Stimulated activated CD8-positive, alpha-beta memory T cell treated with anti-CD3 and anti-CD28 coated beads, Interleukin-12 subunit alpha, Interleukin-12 subunit beta, amount 100 ng/mL, for 1 hour (primary cell): ENCODE measurements around the gene POLA1.

ENCODE experiments used
- DNase-seq: peaks from one replicate; pipeline ENCODE4 v3.0.0-alpha.2; 2020; ENCODE audit warnings: low read depth

Gene POLA1

DNA sequence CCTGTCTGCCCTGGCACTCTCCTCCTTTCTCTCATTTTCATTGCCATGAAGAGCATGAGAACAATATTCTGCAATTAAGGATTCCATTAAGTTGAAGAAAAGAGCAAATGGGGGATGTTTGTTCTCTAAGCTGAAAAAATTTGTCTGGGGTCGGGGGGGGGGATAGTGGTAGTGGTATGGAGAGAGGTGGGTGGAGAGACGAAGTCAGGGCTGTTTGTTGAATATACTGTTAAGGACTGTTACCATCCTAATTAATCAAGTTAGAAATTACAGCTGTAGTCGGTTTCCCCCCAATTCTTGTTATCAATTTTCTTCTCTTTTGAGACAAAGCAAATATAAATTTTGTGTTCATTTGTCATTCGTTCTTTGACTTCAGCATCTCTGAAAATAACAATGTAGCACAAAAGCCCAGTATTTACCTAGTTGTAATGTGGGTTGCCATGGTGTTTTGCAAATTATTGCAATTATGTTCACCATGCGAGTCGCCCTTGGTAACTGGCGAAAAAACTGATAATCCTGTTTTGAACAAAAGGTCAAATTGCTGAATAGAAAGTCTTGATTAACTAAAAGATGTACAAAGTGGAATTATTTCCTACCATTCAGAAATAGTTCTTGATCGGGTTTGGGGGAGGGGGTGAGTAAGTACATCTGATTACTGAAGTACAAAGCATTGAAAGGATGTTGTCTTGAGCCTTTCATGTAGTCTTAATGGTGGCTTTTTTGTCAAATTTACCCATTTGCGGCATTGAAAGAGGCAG, 183.0 kb downstream of the POLA1 start:
- no peak for DNase-seq

DNA sequence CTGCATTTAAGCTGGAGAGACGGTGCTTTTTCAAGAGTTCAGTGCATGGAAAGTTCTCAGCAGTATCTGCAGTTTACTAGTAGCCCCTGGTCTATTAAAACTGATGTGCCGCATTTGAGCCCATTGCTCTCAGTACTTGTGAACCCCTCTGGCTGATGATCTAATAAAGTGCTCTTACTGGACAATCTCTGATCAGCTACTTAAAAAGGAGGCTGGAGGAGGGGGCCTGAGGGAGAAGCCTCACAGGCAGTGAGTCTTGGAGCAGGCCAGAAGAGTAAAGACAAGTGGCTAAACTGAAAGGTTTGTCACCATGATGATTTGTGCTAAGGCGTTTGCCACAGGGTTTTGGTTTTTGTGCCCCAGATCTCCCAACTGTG, 183.6 kb downstream of the POLA1 start:
- no peak for DNase-seq

DNA sequence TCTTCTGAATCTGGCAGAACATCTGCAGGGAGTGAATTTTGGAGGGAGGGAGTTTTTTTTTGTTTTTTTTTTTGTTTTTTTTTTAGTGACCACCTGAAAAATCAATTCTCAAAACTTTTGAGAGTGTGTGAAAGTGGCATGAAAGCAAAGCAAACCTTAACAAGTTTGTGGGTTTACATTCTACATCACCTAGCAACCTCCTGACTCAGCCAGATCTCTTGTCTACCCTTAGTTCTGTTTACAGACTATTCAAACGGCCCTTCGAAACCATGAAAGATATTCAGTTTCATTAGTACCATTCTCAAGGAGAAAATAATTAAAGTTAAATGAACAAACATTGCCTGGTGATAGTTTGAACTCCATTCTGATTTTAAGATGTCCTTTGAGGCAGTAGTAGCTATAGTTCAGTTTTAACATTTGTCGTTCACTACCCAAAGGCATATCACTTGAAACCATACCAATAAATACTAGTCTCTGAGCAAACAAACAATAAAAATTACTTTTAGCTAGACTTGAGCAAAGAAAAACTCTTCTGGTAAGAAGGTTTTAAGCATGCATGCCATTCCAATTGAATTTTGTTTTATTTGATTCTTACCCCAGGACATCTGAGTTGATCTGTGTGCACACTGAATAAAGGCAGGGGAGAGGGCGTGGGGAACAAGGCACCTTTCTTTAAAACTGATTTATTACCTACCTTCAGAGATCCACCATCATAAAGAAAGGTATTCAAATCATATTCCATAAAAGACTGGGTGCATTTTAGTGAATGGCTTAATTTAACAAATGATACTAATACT, 184.3 kb downstream of the POLA1 start:
- DNase-seq, result no peak

DNA sequence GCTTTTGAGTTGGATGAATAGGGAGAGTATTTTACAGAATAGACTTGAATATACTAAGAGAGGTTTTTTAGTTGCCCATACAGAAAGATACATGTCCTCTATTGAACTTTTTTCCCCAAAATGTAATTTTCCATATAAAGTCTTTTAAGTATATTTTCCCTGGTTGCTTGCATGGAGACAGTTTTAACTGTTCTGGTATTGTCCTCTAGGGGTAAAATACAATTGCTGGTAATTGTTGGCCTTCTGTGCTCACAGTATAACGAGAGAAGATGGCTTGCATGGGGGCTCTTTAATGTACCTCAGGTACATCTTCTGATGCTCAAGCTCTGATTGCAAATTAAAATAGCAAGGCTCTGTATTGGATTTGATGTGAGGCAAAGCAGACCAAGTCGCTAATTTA, 186.0 kb downstream of the POLA1 start:
- DNase-seq, result no peak

DNA sequence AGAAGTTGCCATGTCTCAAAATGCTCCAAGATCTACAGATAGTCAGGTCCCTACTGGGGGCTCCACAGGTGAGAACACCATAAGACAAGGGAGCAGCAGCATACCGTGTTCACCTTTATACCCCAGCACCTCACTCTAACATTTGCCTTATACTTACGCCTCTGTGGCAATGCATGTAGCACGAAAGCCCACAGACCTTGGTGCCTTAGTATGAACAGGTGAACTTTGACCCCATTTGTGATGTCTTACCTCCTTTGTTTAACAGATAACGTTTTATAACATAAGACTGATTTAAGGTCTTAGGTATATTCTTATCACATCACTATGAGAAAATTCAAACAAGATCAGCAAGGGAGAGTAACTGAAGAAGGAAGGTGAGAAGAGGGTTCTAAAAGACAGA, 193.2 kb downstream of the POLA1 start:
- no peak for DNase-seq

DNA sequence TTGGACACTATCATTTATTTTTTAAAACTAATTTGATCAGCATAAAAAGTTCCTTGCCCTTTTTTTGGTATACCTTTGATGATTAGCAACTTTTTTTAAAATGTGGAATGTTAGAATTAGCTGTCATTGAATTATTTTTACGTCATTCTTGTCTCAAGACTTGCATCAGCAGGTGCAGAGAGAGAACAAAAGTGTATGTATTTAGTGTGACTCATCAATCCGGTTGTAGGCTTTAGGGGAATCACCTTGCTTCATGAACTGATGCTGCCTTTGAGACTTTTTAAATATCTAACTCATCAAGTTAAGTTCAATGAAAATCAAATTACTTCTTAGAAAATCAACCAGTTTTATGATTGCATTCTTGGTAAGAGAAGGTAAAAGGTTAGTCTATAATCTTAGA, 197.0 kb downstream of the POLA1 start:
- DNase-seq, result no peak

DNA sequence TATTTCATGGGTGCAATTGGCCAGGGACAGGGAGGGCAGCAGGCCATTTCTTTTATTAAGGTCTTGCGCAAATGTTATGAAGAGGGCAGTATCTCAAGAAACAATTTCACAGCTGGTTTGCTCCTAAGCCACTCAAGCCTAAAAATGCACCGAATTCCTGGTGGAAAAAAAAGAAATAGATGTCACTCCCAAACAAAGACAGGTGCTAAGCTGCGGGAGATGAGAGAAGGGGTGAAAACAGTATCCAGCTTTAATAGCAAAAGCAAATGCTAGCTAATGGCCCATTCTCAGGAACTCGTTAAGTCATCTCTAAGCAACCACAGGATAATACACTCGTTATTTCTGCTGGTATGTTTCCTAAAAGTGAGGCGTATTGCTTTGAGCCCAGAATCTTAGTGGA, 205.7 kb downstream of the POLA1 start:
- no peak for DNase-seq

DNA sequence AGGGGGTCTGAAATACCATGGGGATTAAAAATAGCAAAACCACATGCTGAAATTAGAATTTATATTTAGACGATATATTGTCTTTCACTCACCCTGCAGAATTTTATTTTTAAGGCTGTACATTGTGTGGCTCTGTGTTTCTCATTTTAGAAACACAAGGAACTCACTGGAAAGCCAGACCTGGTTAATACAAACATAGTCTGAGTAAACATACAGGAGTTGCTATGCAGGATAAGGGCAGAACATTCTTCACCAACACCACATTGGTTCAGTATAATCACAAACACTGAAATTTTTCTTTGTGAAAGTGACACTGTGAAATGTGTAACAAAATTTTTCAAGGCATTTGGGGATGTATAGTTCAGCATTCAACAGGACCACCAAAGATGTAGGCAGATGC, 206.5 kb downstream of the POLA1 start:
- no peak for DNase-seq

DNA sequence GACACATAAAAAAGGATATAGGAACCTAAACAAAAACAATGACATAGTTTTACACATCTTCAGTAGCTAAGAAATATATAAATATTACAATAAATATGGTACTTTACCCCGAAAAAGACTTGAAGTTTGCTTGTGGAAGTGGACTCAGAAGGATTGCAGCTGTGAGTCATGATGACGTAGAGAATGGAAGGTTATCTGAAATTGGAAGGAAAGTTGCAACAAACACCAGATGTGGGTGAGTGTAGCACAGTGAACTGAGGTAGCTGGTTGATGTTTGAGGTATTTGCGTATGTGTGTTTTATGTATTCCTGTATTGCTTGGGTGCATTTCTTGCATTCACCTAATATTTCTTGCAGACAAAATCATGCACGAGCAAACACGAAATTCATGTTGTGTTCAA, 209.1 kb downstream of the POLA1 start:
- no peak for DNase-seq

DNA sequence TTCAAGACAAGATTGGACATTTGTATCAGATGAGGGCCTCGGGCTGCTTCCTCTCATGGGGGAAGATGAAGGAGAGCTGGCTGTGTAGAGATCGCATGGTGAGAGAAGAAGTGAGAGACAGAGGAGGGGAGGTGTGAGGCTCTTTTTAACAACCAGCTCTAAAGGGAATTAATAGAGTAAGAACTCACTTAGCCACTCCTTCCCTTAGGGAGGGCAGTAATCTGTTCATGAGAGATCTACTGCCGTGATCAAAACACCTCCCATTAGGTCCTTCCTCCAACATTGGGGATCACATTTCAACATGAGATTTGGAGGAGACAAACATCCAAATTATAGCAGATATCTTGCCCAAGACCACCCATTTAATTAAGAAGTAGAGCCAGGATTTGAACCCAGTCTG, 225.0 kb downstream of the POLA1 start:
- DNase-seq, result no peak

DNA sequence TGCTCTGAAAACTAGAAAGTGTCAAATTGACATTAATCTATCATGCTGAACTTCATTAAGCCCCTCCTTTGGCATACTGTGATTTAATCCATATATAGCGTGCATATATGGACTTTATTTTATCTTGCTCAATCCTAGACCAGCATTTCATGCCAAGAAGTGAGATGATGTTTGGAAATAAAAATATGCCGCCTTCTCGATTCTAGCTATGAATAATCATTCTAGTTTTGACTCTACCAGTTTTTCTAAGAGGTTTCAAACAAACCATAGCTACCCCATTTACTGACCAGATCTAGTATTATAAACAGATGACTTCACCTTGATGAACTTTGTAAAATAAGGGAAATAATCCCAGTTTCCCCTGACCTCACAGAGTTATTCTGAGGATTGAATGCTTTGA, 227.1 kb downstream of the POLA1 start:
- no peak for DNase-seq

DNA sequence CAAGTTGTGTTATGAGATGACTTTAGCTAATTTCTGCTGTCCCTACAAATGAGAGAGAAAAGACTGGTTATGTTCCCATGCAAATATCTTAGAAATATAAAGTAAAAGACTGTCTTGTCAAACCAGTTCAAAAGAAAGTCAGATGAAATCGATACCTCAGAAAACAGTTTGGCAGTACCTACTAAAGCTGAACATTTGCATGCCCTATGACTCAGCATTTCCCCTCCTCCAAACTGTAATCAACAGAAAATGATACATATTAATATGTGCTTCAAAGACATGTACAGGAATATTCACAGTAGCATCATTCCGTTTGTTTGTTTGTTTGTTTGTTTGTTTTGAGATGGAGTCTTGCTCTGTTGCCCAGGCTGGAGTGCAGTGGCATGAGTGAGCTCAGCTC, 231.7 kb downstream of the POLA1 start:
- DNase-seq, result no peak

DNA sequence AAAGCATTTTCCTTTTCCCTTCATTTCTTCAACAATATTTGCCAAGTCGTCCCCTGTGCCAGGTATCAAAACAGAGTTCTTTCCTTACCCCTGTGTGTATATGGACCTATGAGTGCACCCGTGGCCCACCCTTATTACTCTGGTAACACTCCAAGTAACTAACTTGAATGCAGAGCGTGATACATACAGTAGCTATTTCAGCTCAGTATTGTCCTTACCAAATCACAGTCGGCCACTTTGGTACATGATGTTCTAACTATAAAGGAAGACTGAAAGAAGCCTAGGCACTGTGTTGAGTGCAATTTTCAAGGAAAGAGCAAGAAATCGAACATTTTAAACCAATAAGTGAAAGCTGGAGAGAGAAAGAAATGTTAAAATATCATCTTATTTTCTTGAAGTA, 233.7 kb downstream of the POLA1 start:
- no peak for DNase-seq

DNA sequence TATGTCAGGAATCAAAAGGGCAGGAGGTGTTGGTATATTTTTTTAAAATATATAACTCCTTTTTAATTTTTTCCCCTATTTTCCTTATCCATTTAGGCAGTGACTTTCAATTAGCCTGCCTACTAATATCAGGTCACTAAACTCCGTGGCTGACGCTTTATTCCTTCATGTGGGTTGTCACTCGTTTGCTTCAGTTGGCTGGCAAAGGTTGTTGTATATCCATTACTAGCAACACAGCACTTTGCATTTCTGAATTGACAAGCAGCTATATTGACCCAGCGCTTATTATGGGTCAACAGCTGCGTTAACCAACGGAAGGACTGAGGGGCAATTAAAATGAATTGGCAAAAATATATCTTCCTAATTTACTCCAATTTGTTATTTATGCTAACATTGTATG, 234.4 kb downstream of the POLA1 start:
- DNase-seq, result no peak

DNA sequence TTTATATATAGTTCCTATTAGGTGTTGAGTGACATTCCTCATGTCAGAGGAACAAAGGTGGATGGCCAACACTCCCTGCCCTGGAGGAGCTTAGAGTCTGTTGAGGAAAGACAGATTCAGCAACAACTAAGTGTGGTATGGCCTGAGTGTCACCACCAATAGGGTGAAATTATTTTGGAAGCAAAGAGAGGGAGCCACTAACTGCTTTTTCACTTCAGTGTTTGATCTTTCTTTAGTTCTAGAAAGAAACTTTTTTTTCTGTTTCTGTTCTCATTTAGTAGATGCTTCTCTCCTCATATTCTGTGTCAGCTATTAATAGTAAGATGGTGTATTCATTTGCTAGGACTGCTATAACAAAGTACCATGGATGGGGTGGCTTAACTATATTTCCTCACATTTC, 240.6 kb downstream of the POLA1 start:
- DNase-seq, result no peak

DNA sequence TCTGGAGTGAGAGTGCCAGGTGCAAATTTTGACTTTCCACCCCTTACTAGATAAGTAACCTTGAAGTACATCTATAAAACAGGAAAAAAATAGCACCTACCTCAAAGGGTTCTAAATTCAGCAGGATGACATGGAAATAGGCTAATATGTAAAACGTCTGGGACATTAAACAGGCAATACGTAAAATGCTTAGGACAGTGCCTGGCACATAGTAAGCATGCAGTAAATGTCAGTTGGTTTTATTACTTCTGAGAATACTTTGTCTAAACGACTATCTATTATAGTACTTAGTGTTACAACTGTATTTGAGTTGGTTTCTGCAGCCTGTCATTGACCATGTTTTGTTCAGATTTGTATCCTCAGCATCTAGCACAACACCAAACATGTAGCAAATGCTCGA, 251.3 kb downstream of the POLA1 start:
- no peak for DNase-seq

DNA sequence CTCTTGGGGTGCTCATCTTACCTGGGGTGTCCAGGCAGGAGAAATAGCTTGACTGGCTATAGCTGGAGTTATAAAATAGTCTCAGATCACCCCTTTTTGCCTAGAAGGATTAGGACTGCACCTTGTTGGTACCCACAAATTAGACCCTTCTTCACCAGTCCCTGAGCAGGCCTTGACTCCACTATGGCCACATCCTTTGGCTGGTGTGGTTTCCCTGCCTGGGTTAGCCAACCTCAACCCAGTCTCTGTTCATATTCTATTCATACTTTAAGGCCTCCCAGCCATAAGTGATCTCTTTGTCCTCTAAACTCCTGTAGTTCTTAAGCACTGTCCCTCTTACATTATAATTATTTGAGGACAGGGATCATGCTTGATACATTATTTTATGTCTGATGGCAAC, 252.7 kb downstream of the POLA1 start:
- DNase-seq, result no peak

DNA sequence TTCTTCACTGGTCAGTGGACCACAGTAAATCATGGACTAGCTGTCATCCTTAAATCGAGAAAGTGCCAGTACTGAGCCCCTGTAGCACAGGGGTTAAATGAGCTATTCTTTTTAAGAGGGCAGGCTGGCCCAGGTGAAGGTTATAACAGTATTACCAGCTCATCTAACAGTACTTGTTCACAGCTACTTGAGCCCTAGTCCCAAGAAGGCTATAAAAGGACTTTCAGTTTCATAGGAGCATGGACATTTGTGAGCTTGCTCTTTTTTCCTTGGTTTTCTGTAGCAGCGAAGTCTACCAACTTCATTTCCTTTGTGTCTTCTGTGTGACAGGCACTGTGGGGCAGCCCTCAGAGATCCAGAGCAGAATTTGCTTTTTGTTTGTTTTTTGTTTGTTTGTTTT, 261.0 kb downstream of the POLA1 start:
- DNase-seq, result no peak

DNA sequence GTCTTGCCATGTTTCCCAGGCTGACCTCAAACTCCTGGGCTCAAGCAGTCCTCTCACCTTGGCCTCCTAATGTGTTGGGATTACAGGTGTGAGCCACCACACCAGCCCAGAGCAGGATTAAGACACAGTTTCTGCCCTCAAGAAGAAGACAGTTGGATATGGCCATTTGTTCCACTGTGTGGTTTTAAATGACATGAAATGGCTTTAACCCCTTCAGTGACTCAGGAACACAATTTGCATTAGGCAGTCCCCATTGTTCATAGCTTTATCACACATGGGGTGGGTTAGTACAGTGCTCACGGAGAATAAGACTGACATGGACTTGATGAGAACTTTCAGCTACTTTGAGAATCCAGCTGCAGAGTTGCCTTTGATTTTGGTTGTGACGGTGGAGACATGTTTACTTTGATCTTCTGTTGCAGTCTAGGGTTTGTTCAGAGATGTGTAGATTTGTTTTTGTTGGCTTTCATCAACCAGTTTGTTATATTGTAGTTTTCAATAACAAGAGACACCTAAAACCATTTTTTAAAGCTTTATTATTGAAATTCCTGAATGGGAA, 261.7 kb downstream of the POLA1 start:
- DNase-seq, result no peak

DNA sequence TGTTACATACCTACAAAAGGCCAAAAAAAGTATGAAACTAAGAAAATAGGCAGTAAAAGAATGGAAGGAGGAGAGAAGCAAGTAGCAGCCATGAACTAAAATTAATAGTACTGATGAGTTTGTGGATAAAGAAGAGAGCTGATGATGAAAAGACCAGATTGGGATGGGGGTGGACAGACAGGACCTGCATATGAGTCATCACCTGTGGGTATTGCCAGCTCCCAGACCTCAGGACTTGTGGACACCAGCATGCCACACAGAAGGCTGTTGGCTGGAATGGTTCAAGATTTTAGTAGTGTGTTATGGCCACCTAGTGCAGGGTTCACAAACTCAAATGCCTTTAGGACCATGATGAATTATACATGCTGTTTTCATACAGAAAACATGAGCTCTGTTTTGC, 263.1 kb downstream of the POLA1 start:
- DNase-seq, result no peak

DNA sequence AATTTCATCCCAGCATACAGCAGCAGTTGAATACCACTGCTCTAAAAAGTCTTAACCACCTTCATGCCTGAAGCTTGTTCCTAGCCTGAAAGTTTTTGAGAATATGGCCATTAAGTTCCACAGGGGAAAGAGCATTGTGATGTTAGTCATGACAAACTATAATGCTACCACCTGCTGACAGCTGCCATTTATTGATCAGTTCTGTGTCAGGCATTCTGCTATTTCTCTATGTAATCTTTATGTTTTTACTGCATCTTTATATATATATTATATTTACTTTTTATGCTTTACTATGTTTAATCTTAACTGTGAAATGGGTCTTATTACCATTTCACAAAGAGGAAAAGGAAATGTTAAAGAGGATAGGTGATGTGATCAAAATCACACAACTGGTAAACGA, 268.1 kb downstream of the POLA1 start:
- DNase-seq, result no peak

DNA sequence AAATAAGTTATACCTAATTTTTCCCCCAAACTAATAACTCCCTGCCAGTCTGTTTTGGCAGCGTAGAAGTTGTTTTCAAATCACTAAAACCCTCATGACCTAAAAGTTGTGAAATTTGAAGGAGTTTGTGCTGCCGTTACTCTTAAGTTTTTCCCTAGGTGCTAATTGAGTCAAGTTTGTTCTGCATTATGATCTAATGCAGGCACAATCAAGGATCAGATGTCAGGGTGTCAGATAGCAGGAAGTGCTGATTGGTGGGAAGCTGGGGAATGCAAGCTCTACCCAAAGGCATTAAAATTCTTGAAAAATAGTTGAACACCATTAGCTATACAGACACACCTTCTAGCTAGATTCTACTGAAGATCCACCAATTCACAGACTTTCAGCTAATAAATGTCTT, 270.1 kb downstream of the POLA1 start:
- DNase-seq, result no peak

DNA sequence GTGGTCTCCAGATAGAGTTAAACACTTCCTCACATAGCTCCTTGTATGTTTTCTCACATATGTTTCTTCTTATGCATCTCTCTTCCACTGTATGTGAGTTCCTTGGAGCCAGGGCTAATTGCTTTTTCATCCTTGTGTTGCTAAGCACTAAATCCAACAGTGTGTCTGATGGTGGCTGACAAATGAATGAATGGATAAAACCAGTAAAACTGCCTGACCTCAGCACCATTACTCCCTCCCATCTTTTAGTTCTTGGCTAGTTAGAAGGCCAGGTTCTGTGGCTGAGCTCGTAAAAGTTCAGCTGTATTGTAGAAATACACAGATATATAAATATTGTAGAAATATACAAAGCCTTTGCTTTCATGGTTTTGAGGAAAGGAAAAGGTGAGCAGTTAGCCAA, 271.7 kb downstream of the POLA1 start:
- DNase-seq, result no peak

DNA sequence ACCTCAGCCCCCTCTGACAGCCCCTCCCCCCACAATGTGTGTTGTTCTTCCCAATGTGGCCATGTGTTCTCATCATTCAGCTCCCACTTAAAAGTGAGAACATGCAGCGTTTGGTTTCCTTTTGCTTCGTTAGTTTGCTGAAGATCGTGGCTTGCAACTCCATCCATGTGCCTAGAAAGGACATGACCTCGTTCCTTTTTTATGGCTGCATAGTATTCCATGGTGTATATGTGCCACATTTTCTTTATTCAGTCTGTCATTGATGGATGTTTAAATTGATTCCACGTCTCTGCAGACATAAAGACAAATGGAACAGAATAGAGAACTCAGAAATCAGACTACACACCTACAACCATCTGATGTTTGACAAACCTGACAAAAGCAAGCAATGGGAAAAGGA, 276.1 kb downstream of the POLA1 start:
- no peak for DNase-seq
